IgD-negative memory B cell (primary cell): ENCODE results near the gene E2F7. TPM values are rescaled to one million over a fixed set of nuclear protein-coding genes. Genes with fewer than 3 reads are reported as not detected.

Experiments
- H3K27ac Mint-ChIP-seq, 3 donors: one replicate each; pipeline ENCODE4 v1.8.0; 2020 to 2022; ENCODE audit warnings: mild to moderate bottlenecking in 3 of 3, mixed read lengths in 3 of 3, moderate library complexity in 1 of 3
- H3K27me3 Mint-ChIP-seq: one replicate; pipeline ENCODE4 v1.8.0; 2021; ENCODE audit warnings: mixed read lengths
- H3K36me3 Mint-ChIP-seq: one replicate; pipeline ENCODE4 v1.8.0; 2020; ENCODE audit warnings: mild to moderate bottlenecking, mixed read lengths
- H3K4me1 Mint-ChIP-seq, 3 donors: one replicate each; pipeline ENCODE4 v1.8.0; 2020 to 2022; ENCODE audit warnings: mixed read lengths in 3 of 3, mild to moderate bottlenecking in 1 of 3
- H3K4me3 Mint-ChIP-seq, 4 donors: one replicate each; pipeline ENCODE4 v1.8.0; 2020 to 2022; ENCODE audit warnings: mild to moderate bottlenecking in 4 of 4, mixed read lengths in 4 of 4, moderate library complexity in 3 of 4
- H3K9me3 Mint-ChIP-seq, 3 donors: one replicate each; pipeline ENCODE4 v1.8.0; 2020 to 2021; ENCODE audit warnings: mixed read lengths in 3 of 3, mild to moderate bottlenecking in 1 of 3
- polyA plus RNA-seq: library from polyadenylated mRNA; unstranded; fragments of 300-500 nt; fragmentation: Illumina TruSeq; gene quantifications from one replicate; pipeline ENCODE4 v1.2.3, GENCODE V29; 2021

E2F7 gene
- polyA plus RNA-seq, 1 donor from 2014 or later: not detected

GRCh38 chr12:77049767-77050353 lies 15.5 kb downstream of the E2F7 start:
- Mint-ChIP-seq H3K4me3 (no peak overlapping the region), H3K4me1 (peaks cover 0 to 3% (median 2%) of the 10 kb centered on the region in 3 donors), H3K36me3 (peaks cover 3% of the 10 kb centered on the region), H3K9me3 (no peaks in the 10 kb centered on the region), H3K27ac (no peak overlapping the region), H3K27me3 (no peaks in the 10 kb centered on the region)

- Mint-ChIP-seq H3K4me1 (peaks cover 0 to 3% (median 2%) of the 10 kb centered on the region in 3 donors), H3K36me3 (no peaks in the 10 kb centered on the region), H3K4me3 (no peak overlapping the region), H3K27me3 (no peaks in the 10 kb centered on the region), H3K9me3 (no peaks in the 10 kb centered on the region), H3K27ac (no peak overlapping the region)
Measured at GRCh38 chr12:77047341-77048109, 17.8 kb downstream of the E2F7 start.

GRCh38 chr12:77046468-77046867 lies 18.9 kb downstream of the E2F7 start:
- H3K27me3 Mint-ChIP-seq: no peaks in the 10 kb centered on the region
- no peak overlapping the region for H3K4me3 Mint-ChIP-seq
- H3K27ac Mint-ChIP-seq: no peak overlapping the region
- no peaks in the 10 kb centered on the region for H3K9me3 Mint-ChIP-seq
- H3K4me1 Mint-ChIP-seq: peaks cover 0 to 3% (median 2%) of the 10 kb centered on the region in 3 donors
- no peaks in the 10 kb centered on the region for H3K36me3 Mint-ChIP-seq

GRCh38 chr12:77045183-77045582 lies 20.2 kb downstream of the E2F7 start:
- Mint-ChIP-seq H3K4me3 (no peak overlapping the region), H3K9me3 (no peaks in the 10 kb centered on the region), H3K27ac (no peak overlapping the region), H3K27me3 (no peaks in the 10 kb centered on the region), H3K36me3 (no peaks in the 10 kb centered on the region), H3K4me1 (peaks cover 0 to 3% (median 2%) of the 10 kb centered on the region in 3 donors)

- Mint-ChIP-seq H3K27me3 (no peaks in the 10 kb centered on the region), H3K4me3 (no peak overlapping the region), H3K27ac (no peak overlapping the region), H3K36me3 (no peaks in the 10 kb centered on the region), H3K4me1 (peaks cover 0 to under 1% (median 0%) of the 10 kb centered on the region in 3 donors), H3K9me3 (no peaks in the 10 kb centered on the region)
Measured at GRCh38 chr12:77044721-77045120, 20.6 kb downstream of the E2F7 start.

GRCh38 chr12:77042833-77043232 lies 22.5 kb downstream of the E2F7 start:
- H3K27me3 Mint-ChIP-seq: no peaks in the 10 kb centered on the region
- no peak overlapping the region for H3K27ac Mint-ChIP-seq
- H3K4me3 Mint-ChIP-seq: no peak overlapping the region
- H3K36me3 Mint-ChIP-seq: no peaks in the 10 kb centered on the region
- no peaks in the 10 kb centered on the region for H3K4me1 Mint-ChIP-seq
- H3K9me3 Mint-ChIP-seq: peaks cover 1 to 5% (median 5%) of the 10 kb centered on the region in 3 donors

GRCh38 chr12:77040231-77040630 lies 25.1 kb downstream of the E2F7 start:
- H3K36me3 Mint-ChIP-seq: no peaks in the 10 kb centered on the region
- H3K9me3 Mint-ChIP-seq: peaks cover 1 to 7% (median 7%) of the 10 kb centered on the region in 3 donors
- no peaks in the 10 kb centered on the region for H3K27me3 Mint-ChIP-seq
- no peak overlapping the region for H3K4me3 Mint-ChIP-seq
- no peak overlapping the region for H3K27ac Mint-ChIP-seq
- H3K4me1 Mint-ChIP-seq: no peaks in the 10 kb centered on the region

GRCh38 chr12:77035226-77035625 lies 30.1 kb downstream of the E2F7 start:
- Mint-ChIP-seq H3K4me1 (peaks cover 0 to 2% (median 0%) of the 10 kb centered on the region in 3 donors), H3K36me3 (no peaks in the 10 kb centered on the region), H3K4me3 (no peak overlapping the region), H3K27me3 (no peaks in the 10 kb centered on the region), H3K9me3 (peaks cover 1 to 7% (median 7%) of the 10 kb centered on the region in 3 donors), H3K27ac (no peak overlapping the region)

GRCh38 chr12:77033658-77034536 lies 31.5 kb downstream of the E2F7 start:
- Mint-ChIP-seq H3K36me3 (no peaks in the 10 kb centered on the region), H3K27ac (no peak overlapping the region), H3K4me3 (no peak overlapping the region), H3K4me1 (peaks cover 0 to 2% (median 0%) of the 10 kb centered on the region in 3 donors), H3K27me3 (no peaks in the 10 kb centered on the region), H3K9me3 (peaks cover 1 to 7% (median 7%) of the 10 kb centered on the region in 3 donors)

GRCh38 chr12:77032406-77032805 lies 33.0 kb downstream of the E2F7 start:
- H3K4me1 Mint-ChIP-seq: peaks cover 0 to 2% (median 0%) of the 10 kb centered on the region in 3 donors
- peaks cover 0 to 2% (median 0%) of the 10 kb centered on the region in 3 donors for H3K9me3 Mint-ChIP-seq
- no peaks in the 10 kb centered on the region for H3K27me3 Mint-ChIP-seq
- H3K36me3 Mint-ChIP-seq: no peaks in the 10 kb centered on the region
- H3K4me3 Mint-ChIP-seq: no peak overlapping the region
- no peak overlapping the region for H3K27ac Mint-ChIP-seq

GRCh38 chr12:77031745-77032144 lies 33.6 kb downstream of the E2F7 start:
- Mint-ChIP-seq H3K9me3 (peaks cover 0 to 2% (median 0%) of the 10 kb centered on the region in 3 donors), H3K36me3 (no peaks in the 10 kb centered on the region), H3K4me1 (peaks cover 0 to 2% (median 0%) of the 10 kb centered on the region in 3 donors), H3K4me3 (no peak overlapping the region), H3K27ac (no peak overlapping the region), H3K27me3 (no peaks in the 10 kb centered on the region)

- H3K9me3 Mint-ChIP-seq: no peaks in the 10 kb centered on the region
- no peaks in the 10 kb centered on the region for H3K4me1 Mint-ChIP-seq
- no peak overlapping the region for H3K4me3 Mint-ChIP-seq
- no peaks in the 10 kb centered on the region for H3K27me3 Mint-ChIP-seq
- H3K27ac Mint-ChIP-seq: no peak overlapping the region
- no peaks in the 10 kb centered on the region for H3K36me3 Mint-ChIP-seq
Measured at GRCh38 chr12:77025782-77026314, 39.5 kb downstream of the E2F7 start.

- Mint-ChIP-seq H3K4me1 (no peaks in the 10 kb centered on the region), H3K36me3 (no peaks in the 10 kb centered on the region), H3K4me3 (no peak overlapping the region), H3K27ac (no peak overlapping the region), H3K27me3 (no peaks in the 10 kb centered on the region), H3K9me3 (no peaks in the 10 kb centered on the region)
Measured at GRCh38 chr12:77023501-77023900, 41.9 kb downstream of the E2F7 start.

GRCh38 chr12:77019920-77020319 lies 45.4 kb downstream of the E2F7 start:
- Mint-ChIP-seq H3K36me3 (peaks cover 3% of the 10 kb centered on the region), H3K9me3 (no peaks in the 10 kb centered on the region), H3K27ac (no peak overlapping the region), H3K4me1 (no peaks in the 10 kb centered on the region), H3K4me3 (no peak overlapping the region), H3K27me3 (no peaks in the 10 kb centered on the region)

GRCh38 chr12:77016606-77017005 lies 48.8 kb downstream of the E2F7 start:
- Mint-ChIP-seq H3K27ac (no peak overlapping the region), H3K9me3 (no peaks in the 10 kb centered on the region), H3K27me3 (no peaks in the 10 kb centered on the region), H3K4me1 (no peaks in the 10 kb centered on the region), H3K36me3 (peaks cover 3% of the 10 kb centered on the region), H3K4me3 (no peak overlapping the region)
